Nephron (organoid): Measurements from ENCODE around the gene KCNQ1.
A peak's percentile ranks its signal among the peaks of the same experiment; 100 is the strongest.

Experiments
- H3K27ac Mint-ChIP-seq, 3 experiments: 2 replicates each; pipeline ENCODE4 v1.8.0; 2020; ENCODE audit warnings: mixed read lengths in 3 of 3, mild to moderate bottlenecking in 2 of 3, moderate library complexity in 1 of 3
- H3K27me3 Mint-ChIP-seq: 2 replicates; pipeline ENCODE4 v1.8.0; 2021; ENCODE audit warnings: low read depth, mild to moderate bottlenecking, moderate library complexity, mixed read lengths
- H3K36me3 Mint-ChIP-seq: 2 replicates; pipeline ENCODE4 v1.8.0; 2020; ENCODE audit warnings: low read depth, mixed read lengths
- H3K4me1 Mint-ChIP-seq: 2 replicates; pipeline ENCODE4 v1.8.0; 2020; ENCODE audit warnings: mixed read lengths
- H3K4me3 Mint-ChIP-seq, 3 experiments: 2 replicates each; pipeline ENCODE4 v1.8.0; 2020; ENCODE audit warnings: mild to moderate bottlenecking in 3 of 3, mixed read lengths in 3 of 3, moderate library complexity in 2 of 3
- H3K9me3 Mint-ChIP-seq: 2 replicates; pipeline ENCODE4 v1.8.0; 2020; ENCODE audit warnings: mixed read lengths
- TF ChIP-seq, protein P1 (sequence below), 3 experiments: fragments of 200-600 bp; sonication (generic); IDR thresholded peaks; one replicate each; pipeline ENCODE4 v1.5.0; 2021; ENCODE audit warnings: antibody characterized with exemption in 3 of 3; ENCODE audit not compliant: unreplicated experiment in 3 of 3

KCNQ1 gene

DNA sequence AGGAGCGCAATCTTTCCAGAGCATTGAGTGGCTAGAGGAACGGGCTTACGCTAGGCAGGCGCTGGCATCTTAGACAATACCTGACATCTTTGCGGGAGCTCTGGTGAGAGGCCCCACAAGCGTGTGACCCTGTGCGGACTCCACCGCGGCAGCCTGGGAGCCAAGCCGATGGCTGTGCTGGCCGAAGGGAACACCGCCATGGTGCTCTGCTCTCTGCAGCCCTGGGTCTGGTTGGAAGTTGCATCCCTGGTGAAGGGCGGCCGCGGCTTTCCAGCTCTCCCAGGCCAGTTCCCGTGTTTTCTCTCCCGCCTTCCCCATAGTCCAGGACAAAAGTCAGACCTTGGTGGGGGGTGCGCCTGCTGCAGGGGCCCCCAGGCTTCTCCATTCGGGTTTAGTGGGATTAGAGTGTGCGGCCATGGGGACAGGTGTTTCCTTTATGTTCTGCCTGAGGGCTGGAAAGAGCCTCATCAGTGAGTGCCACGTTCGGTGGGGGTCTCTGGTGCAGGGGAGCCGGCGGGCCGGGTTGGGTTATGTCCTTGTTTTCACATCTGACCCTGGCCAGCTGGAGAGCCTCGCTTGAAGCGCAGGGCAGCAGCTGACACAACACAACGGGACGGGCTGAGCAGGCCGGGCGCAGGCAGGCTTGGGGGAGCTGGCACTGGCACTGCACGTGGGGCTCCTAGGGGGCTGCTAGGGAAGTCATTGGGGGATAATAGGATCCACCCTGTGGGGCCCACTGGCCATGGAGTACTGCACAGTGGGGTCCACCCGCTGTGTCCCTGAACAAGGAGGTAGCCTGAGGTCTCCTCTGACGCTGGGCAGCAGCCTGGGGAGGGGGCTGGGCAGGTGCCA is 94.8 kb downstream of the KCNQ1 start:
- TF ChIP-seq, protein P1, sequence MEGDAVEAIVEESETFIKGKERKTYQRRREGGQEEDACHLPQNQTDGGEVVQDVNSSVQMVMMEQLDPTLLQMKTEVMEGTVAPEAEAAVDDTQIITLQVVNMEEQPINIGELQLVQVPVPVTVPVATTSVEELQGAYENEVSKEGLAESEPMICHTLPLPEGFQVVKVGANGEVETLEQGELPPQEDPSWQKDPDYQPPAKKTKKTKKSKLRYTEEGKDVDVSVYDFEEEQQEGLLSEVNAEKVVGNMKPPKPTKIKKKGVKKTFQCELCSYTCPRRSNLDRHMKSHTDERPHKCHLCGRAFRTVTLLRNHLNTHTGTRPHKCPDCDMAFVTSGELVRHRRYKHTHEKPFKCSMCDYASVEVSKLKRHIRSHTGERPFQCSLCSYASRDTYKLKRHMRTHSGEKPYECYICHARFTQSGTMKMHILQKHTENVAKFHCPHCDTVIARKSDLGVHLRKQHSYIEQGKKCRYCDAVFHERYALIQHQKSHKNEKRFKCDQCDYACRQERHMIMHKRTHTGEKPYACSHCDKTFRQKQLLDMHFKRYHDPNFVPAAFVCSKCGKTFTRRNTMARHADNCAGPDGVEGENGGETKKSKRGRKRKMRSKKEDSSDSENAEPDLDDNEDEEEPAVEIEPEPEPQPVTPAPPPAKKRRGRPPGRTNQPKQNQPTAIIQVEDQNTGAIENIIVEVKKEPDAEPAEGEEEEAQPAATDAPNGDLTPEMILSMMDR (IDR thresholded peaks at IDR 0.05; ENCODE audit: unreplicated experiment in 3 of 3): no peak
- Mint-ChIP-seq H3K4me3 (peak overlapping the region in 1 of 3 experiments; percentile 58), H3K27me3 (peaks cover 3% of the 10 kb centered on the region), H3K9me3 (peaks cover 3% of the 10 kb centered on the region), H3K36me3 (no peaks in the 10 kb centered on the region), H3K4me1 (peaks cover 37% of the 10 kb centered on the region), H3K27ac (peak overlapping the region; percentile 31 to 77 (median 51))

DNA sequence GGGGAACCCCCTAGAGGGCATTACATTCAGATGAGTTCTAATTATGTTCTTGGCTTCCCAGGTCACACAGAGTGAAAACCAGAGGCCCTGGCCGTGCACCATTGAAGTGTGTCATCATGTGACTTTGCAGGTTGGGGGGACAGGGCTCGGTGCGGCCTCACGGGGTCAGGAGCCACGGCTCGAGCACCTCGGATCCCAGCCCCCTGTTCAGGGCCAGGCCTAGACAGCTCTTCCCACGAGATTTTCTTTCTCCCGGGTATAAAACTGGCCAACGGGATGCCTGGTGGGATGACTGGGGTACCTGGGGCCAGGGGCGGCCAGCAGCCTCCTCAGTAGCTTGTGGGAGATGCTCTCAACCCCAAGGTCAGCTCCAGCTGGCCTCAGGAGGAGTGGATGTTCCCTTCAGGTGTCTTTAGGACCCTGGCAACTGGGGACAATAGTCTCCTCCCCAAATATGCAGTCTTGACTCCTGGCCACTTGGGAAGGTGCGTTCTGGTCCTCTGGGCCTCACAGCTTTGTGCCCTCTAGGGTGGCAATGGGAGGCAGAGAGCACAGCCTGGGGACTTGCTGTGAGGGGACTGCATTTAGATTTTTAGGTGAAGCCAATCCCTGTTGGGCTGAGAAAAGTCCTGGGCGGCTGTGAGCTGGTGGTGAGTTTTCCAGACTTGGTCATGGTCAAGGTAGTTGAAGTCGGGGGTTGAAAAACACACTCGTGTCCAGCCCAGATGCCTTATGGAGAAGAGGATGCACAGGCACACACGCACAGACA is 95.6 kb downstream of the KCNQ1 start:
- TF ChIP-seq, protein P1 (IDR thresholded peaks at IDR 0.05; ENCODE audit: unreplicated experiment in 3 of 3): no peak
- H3K4me3 Mint-ChIP-seq: no peak overlapping the region
- no peaks in the 10 kb centered on the region for H3K36me3 Mint-ChIP-seq

GRCh38 chr11:2540992-2541680 is 96.3 kb downstream of the KCNQ1 start:
- Mint-ChIP-seq H3K4me1 (peaks cover 37% of the 10 kb centered on the region), H3K27ac (peak overlapping the region in 1 of 3 experiments; percentile 54), H3K27me3 (peaks cover 3% of the 10 kb centered on the region), H3K36me3 (no peaks in the 10 kb centered on the region), H3K4me3 (no peak overlapping the region), H3K9me3 (peaks cover 3% of the 10 kb centered on the region)
- TF ChIP-seq, protein P1 (IDR thresholded peaks at IDR 0.05; ENCODE audit: unreplicated experiment in 3 of 3): no peak

More for the DNA sequence above, 95.6 kb downstream of the KCNQ1 start:
- Mint-ChIP-seq H3K4me1 (peaks cover 37% of the 10 kb centered on the region), H3K27me3 (peaks cover 3% of the 10 kb centered on the region), H3K27ac (peak overlapping the region in 1 of 3 experiments; percentile 54), H3K9me3 (peaks cover 3% of the 10 kb centered on the region)

GRCh38 chr11:2541881-2542361 is 97.1 kb downstream of the KCNQ1 start:
- Mint-ChIP-seq H3K4me3 (no peak overlapping the region), H3K27me3 (peaks cover 3% of the 10 kb centered on the region), H3K36me3 (no peaks in the 10 kb centered on the region), H3K27ac (no peak overlapping the region), H3K4me1 (peaks cover 37% of the 10 kb centered on the region), H3K9me3 (peaks cover 3% of the 10 kb centered on the region)
- TF ChIP-seq, protein P1 (IDR thresholded peaks at IDR 0.05; ENCODE audit: unreplicated experiment in 3 of 3): no peak

DNA sequence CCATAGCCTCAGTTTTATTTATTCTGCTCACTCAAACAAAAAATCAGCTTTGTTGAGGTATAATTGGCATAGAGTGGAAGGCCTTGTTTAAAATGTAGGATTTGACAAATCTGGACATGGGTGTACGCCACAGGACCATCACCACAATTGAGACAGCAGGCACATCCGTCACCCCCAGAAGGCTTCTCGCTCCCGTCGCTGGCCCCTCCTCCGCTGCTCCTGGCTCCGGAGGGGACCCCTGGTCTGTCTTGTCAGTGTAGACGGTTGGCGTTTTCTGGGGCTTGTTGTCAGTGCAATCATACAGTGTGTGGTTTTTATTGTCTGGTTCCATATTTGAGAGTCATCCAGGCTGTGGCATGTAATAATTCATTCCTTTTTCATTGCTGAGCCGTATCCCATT is 97.6 kb downstream of the KCNQ1 start:
- no peak overlapping the region for H3K4me3 Mint-ChIP-seq
- no peaks in the 10 kb centered on the region for H3K36me3 Mint-ChIP-seq
- H3K27me3 Mint-ChIP-seq: peaks cover 3% of the 10 kb centered on the region
- no peak overlapping the region for H3K27ac Mint-ChIP-seq
- peaks cover 32% of the 10 kb centered on the region for H3K4me1 Mint-ChIP-seq
- TF ChIP-seq, protein P1 (IDR thresholded peaks at IDR 0.05; ENCODE audit: unreplicated experiment in 3 of 3): no peak
- H3K9me3 Mint-ChIP-seq: peaks cover 3% of the 10 kb centered on the region
